DND-41 (cell line): ENCODE data around the gene EHF.

Experiments
- ATAC-seq: fragments of 200-7000 bp; cut with Tn5 transposase; 3 replicates; pipeline ENCODE4 v1.9.1; 2021; ENCODE audit warnings: low read depth; ENCODE audit not compliant: insufficient read depth
- DNase-seq: peaks from one replicate; pipeline ENCODE4 v3.0.0-alpha.2; 2020
- H2AFZ ChIP-seq: 2 replicates; pipeline ENCODE4 v1.6.0; 2012; ENCODE audit warnings: low read depth, low read length
- H3K27ac ChIP-seq: 2 replicates; pipeline ENCODE4 v1.5.1; 2012; ENCODE audit warnings: low read length, inconsistent platforms
- H3K27me3 ChIP-seq: fragments of 200-600 bp; sonication (generic); 2 replicates; pipeline ENCODE4 v1.6.0; 2012; ENCODE audit warnings: low read length, mild to moderate bottlenecking, inconsistent platforms; ENCODE audit not compliant: insufficient read depth, poor library complexity
- H3K36me3 ChIP-seq: 2 replicates; pipeline ENCODE4 v1.5.1; 2012; ENCODE audit warnings: low read length, inconsistent platforms; ENCODE audit not compliant: insufficient read depth
- H3K4me1 ChIP-seq: 2 replicates; pipeline ENCODE4 v1.5.1; 2012; ENCODE audit warnings: mild to moderate bottlenecking, low read length; ENCODE audit not compliant: insufficient read depth
- H3K4me2 ChIP-seq: 2 replicates; pipeline ENCODE4 v1.6.0; 2012; ENCODE audit warnings: mild to moderate bottlenecking, moderate library complexity, low read length, inconsistent platforms; ENCODE audit not compliant: insufficient read depth
- H3K4me3 ChIP-seq, 2 experiments: fragments of 200-600 bp in 1 of 2; shearing (Covaris generic) in 1 of 2; 2 replicates each; pipeline ENCODE4 v1.5.1; 2012 to 2016; ENCODE audit warnings: inconsistent platforms in 2 of 2, low read length in 2 of 2, mild to moderate bottlenecking in 2 of 2, low read depth in 1 of 2, moderate library complexity in 1 of 2
- H3K79me2 ChIP-seq: 2 replicates; pipeline ENCODE4 v1.6.0; 2012; ENCODE audit warnings: low read length, inconsistent platforms; ENCODE audit not compliant: insufficient read depth
- H3K9ac ChIP-seq: 2 replicates; pipeline ENCODE4 v1.6.0; 2012; ENCODE audit warnings: low read depth, mild to moderate bottlenecking, inconsistent platforms, low read length, moderate library complexity
- H3K9me3 ChIP-seq: 2 replicates; pipeline ENCODE4 v1.5.1; 2012; ENCODE audit warnings: low read length, moderate library complexity, mild to moderate bottlenecking, inconsistent platforms; ENCODE audit not compliant: insufficient read depth, severe bottlenecking
- H4K20me1 ChIP-seq: 2 replicates; pipeline ENCODE4 v1.6.0; 2012; ENCODE audit warnings: low read length; ENCODE audit not compliant: insufficient read depth
- CTCF ChIP-seq: IDR thresholded peaks from 2 replicates; pipeline ENCODE4 v1.5.1; 2012; ENCODE audit warnings: borderline replicate concordance, low read length, moderate library complexity, mild to moderate bottlenecking; ENCODE audit not compliant: poor library complexity, severe bottlenecking; ENCODE audit errors: extremely low read depth
- EZH2 ChIP-seq: IDR thresholded peaks from 3 replicates; pipeline ENCODE4 v1.6.1; 2012; ENCODE audit warnings: borderline replicate concordance, low read depth, mild to moderate bottlenecking, moderate library complexity, low read length, inconsistent platforms; ENCODE audit not compliant: severe bottlenecking

The EHF gene

DNA sequence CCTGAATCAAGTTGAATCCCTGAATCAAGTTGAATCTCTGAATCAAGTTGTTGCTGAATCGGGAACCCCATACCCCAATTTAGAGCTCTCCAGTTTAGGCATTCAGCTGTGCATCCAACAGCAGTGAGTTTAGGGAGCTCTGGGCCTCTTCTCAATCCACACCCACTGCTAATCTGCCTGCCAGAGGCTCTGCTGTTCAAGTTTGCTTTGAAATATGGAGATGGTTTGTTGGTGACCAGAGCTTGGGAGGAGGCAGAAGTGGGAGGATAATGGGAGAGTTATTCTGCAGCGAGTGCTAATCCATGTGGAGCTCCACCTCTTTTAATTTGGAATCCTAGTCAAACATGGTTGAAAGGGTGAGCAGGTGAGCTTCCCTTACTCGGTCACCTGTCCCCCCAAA lies 22.4 kb downstream of the EHF start:
- Histone ChIP-seq H3K36me3 (no peaks in the 10 kb centered on the region), H3K79me2 (no peaks in the 10 kb centered on the region), H3K4me3 (no peak overlapping the region), H3K4me2 (no peak overlapping the region), H3K9me3 (no peaks in the 10 kb centered on the region), H3K9ac (no peak overlapping the region), H2AFZ (no peak overlapping the region), H3K27ac (no peak overlapping the region), H3K4me1 (no peaks in the 10 kb centered on the region), H4K20me1 (no peaks in the 10 kb centered on the region), H3K27me3 (peaks cover 13% of the 10 kb centered on the region)
- ATAC-seq (no peak), DNase-seq (no peak)
- TF ChIP-seq EZH2: no peak
- no peak for TF ChIP-seq CTCF

- Histone ChIP-seq H3K27me3 (peaks cover 13% of the 10 kb centered on the region), H4K20me1 (no peaks in the 10 kb centered on the region), H3K79me2 (no peaks in the 10 kb centered on the region), H3K27ac (no peak overlapping the region), H3K36me3 (no peaks in the 10 kb centered on the region), H3K4me2 (no peak overlapping the region), H3K4me3 (no peak overlapping the region), H3K4me1 (no peaks in the 10 kb centered on the region), H2AFZ (no peak overlapping the region), H3K9ac (no peak overlapping the region), H3K9me3 (no peaks in the 10 kb centered on the region)
- ATAC-seq (no peak), DNase-seq (no peak)
- TF ChIP-seq EZH2: no peak
- TF ChIP-seq CTCF: no peak
These were observed 23.0 kb downstream of the EHF start for GRCh38 chr11:34643846-34644245.

- no peaks in the 10 kb centered on the region for H4K20me1 ChIP-seq
- H3K27ac ChIP-seq: no peak overlapping the region
- H3K4me2 ChIP-seq: no peak overlapping the region
- ATAC-seq (no peak), DNase-seq (no peak)
- H3K4me3 ChIP-seq: no peak overlapping the region
- H3K79me2 ChIP-seq: no peaks in the 10 kb centered on the region
- no peaks in the 10 kb centered on the region for H3K4me1 ChIP-seq
- H3K9ac ChIP-seq: no peak overlapping the region
- H3K36me3 ChIP-seq: no peaks in the 10 kb centered on the region
- H3K9me3 ChIP-seq: no peaks in the 10 kb centered on the region
- TF ChIP-seq CTCF (no peak), EZH2 (no peak)
- no peak overlapping the region for H2AFZ ChIP-seq
- H3K27me3 ChIP-seq: peaks cover 7% of the 10 kb centered on the region
These were observed 23.9 kb downstream of the EHF start for GRCh38 chr11:34644669-34645406.

GRCh38 chr11:34646431-34646830 lies 25.5 kb downstream of the EHF start:
- no peak overlapping the region for H2AFZ ChIP-seq

More at GRCh38 chr11:34646431-34646830, 25.5 kb downstream of the EHF start:
- Histone ChIP-seq H3K4me3 (no peak overlapping the region), H3K36me3 (no peaks in the 10 kb centered on the region), H3K27ac (no peak overlapping the region), H3K4me2 (no peak overlapping the region), H3K79me2 (no peaks in the 10 kb centered on the region), H3K9me3 (no peaks in the 10 kb centered on the region), H3K4me1 (no peaks in the 10 kb centered on the region), H4K20me1 (no peaks in the 10 kb centered on the region), H3K27me3 (peaks cover 3% of the 10 kb centered on the region), H3K9ac (no peak overlapping the region)
- ATAC-seq (no peak), DNase-seq (no peak)
- no peak for TF ChIP-seq EZH2
- no peak for TF ChIP-seq CTCF
